Uterus (tissue), 4 donors: Measurements from ENCODE around the gene USP12. TPM values are rescaled to one million over a fixed set of nuclear protein-coding genes. Genes with fewer than 3 reads are reported as not detected.
"Not testable (repeated sequence)": the region's sequence is repeated elsewhere in the genome, so short reads cannot be mapped to it uniquely, and the experiment has no call there.

Source experiments
- DNase-seq, 2 donors: peaks; one replicate each; pipeline ENCODE4 v3.0.0-alpha.2; 2019 to 2020
- H3K27ac ChIP-seq, 2 donors: fragments of 200-600 bp; sonication (generic); 1 replicate in 1 of 2; 2 replicates in 1 of 2; pipeline ENCODE4 v1.5.1; 2016 to 2018
- H3K27me3 ChIP-seq, 2 donors: fragments of 200-600 bp; sonication (generic); one replicate each; pipeline ENCODE4 v1.5.1; 2018 to 2019; ENCODE audit warnings: control low read depth in 1 of 2
- H3K36me3 ChIP-seq, 2 donors: fragments of 200-600 bp; sonication (generic); one replicate each; pipeline ENCODE4 v1.5.1; 2019; ENCODE audit warnings: control low read depth in 1 of 2
- H3K4me1 ChIP-seq, 2 donors: fragments of 200-600 bp; sonication (generic); one replicate each; pipeline ENCODE4 v1.5.1; 2018 to 2019; ENCODE audit warnings: control low read depth in 1 of 2
- H3K4me3 ChIP-seq, 2 donors: fragments of 200-600 bp; sonication (generic); 1 replicate in 1 of 2; 2 replicates in 1 of 2; pipeline ENCODE4 v1.5.1; 2018 to 2019; ENCODE audit warnings: mild to moderate bottlenecking in 1 of 2
- H3K9me3 ChIP-seq, 2 donors: fragments of 200-600 bp; sonication (generic); one replicate each; pipeline ENCODE4 v1.5.1; 2019; ENCODE audit warnings: control low read depth in 1 of 2
- POLR2A ChIP-seq, 2 donors: fragments of 450-650 bp; IDR thresholded peaks; one replicate each; pipeline ENCODE4 v1.6.1; 2016; ENCODE audit warnings: antibody characterized with exemption in 2 of 2, mild to moderate bottlenecking in 1 of 2, moderate library complexity in 1 of 2
- intact Hi-C: fragments of 100-400 bp; cut with DNase I; formaldehyde crosslinking; loops from one replicate; pipeline ENCODE4 v1.15.1; 2023; ENCODE audit warnings: low total_unique reads
- total RNA-seq, 4 donors: library from RNA; depleted of rRNA in 3 of 4; stranded (reverse); fragments of >200 nt in 3 of 4; gene quantifications; one replicate each; pipeline versions ENCODE4 v1.1.0 to v1.2.4, GENCODE V29; 2014 to 2023
- TF ChIP-seq, protein P1 (sequence below), 4 experiments: fragments of 200-600 bp in 2 of 4; fragments of 450-650 bp in 2 of 4; sonication (generic) in 2 of 4; IDR thresholded peaks; one replicate each; pipeline ENCODE4 v1.5.1; 2016 to 2019; ENCODE audit warnings: antibody characterized with exemption in 4 of 4, mild to moderate bottlenecking in 2 of 4, moderate library complexity in 1 of 4
- donor health status: DM: yes; HTN: yes; CAD: no.

Gene USP12
- total RNA-seq, 4 donors from 2014 or later = 12.1 to 32.8 (median 20.5) TPM

DNA sequence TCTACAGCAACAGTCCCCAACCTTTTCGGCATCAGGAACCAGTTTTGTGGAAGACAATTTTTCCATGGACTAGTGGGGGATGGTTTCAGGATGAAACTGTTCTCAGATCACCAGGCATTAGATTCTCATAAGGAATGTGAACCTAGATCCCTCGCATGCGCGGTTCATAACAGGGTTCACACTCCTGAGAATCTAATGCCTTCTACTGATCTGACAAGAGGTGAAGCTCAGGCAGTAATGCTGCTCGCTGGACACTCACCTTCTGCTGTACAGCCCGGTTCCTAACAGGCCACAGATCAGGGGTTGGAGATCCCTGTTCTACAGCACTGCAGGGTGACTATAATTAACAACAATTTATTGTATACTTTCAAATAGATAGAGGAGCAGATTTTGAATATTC, 21.9 kb downstream of the USP12 start:
- TF ChIP-seq POLR2A (IDR thresholded peaks at IDR 0.05) = no peak
- TF ChIP-seq, protein P1, sequence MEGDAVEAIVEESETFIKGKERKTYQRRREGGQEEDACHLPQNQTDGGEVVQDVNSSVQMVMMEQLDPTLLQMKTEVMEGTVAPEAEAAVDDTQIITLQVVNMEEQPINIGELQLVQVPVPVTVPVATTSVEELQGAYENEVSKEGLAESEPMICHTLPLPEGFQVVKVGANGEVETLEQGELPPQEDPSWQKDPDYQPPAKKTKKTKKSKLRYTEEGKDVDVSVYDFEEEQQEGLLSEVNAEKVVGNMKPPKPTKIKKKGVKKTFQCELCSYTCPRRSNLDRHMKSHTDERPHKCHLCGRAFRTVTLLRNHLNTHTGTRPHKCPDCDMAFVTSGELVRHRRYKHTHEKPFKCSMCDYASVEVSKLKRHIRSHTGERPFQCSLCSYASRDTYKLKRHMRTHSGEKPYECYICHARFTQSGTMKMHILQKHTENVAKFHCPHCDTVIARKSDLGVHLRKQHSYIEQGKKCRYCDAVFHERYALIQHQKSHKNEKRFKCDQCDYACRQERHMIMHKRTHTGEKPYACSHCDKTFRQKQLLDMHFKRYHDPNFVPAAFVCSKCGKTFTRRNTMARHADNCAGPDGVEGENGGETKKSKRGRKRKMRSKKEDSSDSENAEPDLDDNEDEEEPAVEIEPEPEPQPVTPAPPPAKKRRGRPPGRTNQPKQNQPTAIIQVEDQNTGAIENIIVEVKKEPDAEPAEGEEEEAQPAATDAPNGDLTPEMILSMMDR (IDR thresholded peaks at IDR 0.05) = no peak
- H3K27ac ChIP-seq = no peak overlapping the region
- intact Hi-C loops = no loop called here
- DNase-seq = no peak
- H3K36me3 ChIP-seq = no peaks in the 10 kb centered on the region
- H3K9me3 ChIP-seq = no peaks in the 10 kb centered on the region
- H3K4me3 ChIP-seq = no peak overlapping the region
- no peaks in the 10 kb centered on the region for H3K27me3 ChIP-seq
- H3K4me1 ChIP-seq = peaks cover 0 to 4% of the 10 kb centered on the region in 2 donors

DNA sequence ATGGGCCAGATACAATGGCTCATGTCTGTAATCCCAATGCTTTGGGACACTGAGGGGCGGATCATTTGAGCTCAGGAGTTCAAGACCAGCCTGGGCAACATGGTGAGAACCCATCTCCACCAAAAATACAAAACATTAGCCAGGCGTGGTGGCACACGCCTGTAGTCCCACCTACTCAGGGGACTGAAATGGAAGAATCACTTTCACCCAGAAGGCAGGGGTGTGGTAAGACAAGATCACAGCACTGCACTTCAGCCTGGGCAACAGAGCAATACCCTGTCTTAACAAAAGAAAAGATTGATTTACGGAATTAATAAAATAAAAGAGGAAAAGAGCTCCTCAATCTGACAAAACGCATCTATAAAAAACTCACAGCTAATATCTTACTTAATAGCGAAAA, 22.7 kb downstream of the USP12 start:
- H3K4me3 ChIP-seq = no peak overlapping the region
- DNase-seq = no peak
- H3K4me1 ChIP-seq = peaks cover 0 to 4% of the 10 kb centered on the region in 2 donors
- H3K27me3 ChIP-seq = no peaks in the 10 kb centered on the region
- no peaks in the 10 kb centered on the region for H3K9me3 ChIP-seq
- H3K36me3 ChIP-seq = no peaks in the 10 kb centered on the region
- intact Hi-C loops = no loop called here
- no peak overlapping the region for H3K27ac ChIP-seq
- no peak for TF ChIP-seq POLR2A (IDR thresholded peaks at IDR 0.05)

DNA sequence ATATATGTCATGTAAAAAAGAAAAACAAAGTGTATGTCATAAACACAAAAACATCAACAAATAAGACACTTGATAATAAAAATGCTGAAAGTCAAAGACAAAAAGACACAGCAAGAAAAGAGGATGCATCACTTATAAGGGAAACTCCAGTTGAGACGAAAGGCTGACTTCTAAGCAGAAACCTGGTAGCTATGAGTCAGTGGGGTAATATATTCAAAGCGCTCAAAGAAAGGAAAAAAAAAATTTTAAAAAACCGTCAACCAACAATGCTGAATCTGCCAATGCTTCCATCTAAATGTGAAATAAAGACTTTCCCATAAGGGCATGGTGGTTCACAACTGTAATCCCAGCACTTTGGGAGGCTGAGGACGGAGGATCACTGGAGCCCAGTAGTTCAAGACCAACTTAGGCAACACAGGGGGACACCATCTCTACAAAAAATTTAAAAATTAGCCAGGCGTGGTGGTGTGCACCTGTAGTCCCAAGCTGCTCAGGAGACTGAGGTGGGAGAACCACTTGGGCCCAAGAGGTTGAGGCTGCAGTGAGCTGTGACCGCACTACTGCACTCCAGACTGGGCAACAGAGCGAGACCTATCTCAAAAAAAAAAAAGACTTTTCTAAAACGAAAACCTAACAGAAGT, 24.0 kb downstream of the USP12 start:
- TF ChIP-seq POLR2A (IDR thresholded peaks at IDR 0.05) = no peak
- TF ChIP-seq, protein P1 (IDR thresholded peaks at IDR 0.05) = no peak
- Histone ChIP-seq H3K4me3 (no peak overlapping the region), H3K36me3 (no peaks in the 10 kb centered on the region), H3K4me1 (peaks cover 0 to 4% of the 10 kb centered on the region in 2 donors), H3K27me3 (no peaks in the 10 kb centered on the region), H3K27ac (no peak overlapping the region), H3K9me3 (no peaks in the 10 kb centered on the region)
- intact Hi-C loops = no loop called here
- no peak for DNase-seq

DNA sequence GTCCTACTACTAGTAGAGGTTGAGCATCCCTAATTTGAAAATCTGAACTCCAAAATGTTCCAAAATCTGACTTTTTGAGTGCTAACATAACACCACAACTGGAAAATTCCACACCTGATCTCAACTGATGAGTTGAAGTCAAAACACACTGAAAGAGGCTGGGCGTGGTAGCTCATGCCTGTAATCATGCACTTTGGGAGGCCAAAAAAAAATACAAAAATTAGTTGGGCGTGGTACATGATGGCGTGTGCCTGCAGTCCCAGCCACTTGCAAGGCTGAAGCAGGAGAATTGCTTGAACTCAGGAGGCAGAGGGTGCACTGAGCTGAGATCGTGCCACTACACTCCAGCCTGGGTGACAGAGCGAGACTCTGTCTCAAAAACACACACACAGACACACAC, 29.9 kb downstream of the USP12 start:
- no peaks in the 10 kb centered on the region for H3K9me3 ChIP-seq
- no peak overlapping the region for H3K4me3 ChIP-seq
- intact Hi-C loops = no loop called here
- no peaks in the 10 kb centered on the region for H3K36me3 ChIP-seq
- no peak for TF ChIP-seq POLR2A (IDR thresholded peaks at IDR 0.05)
- TF ChIP-seq, protein P1 (IDR thresholded peaks at IDR 0.05) = no peak
- H3K27me3 ChIP-seq = no peaks in the 10 kb centered on the region
- no peak overlapping the region for H3K27ac ChIP-seq
- H3K4me1 ChIP-seq = no peaks in the 10 kb centered on the region
- no peak for DNase-seq

DNA sequence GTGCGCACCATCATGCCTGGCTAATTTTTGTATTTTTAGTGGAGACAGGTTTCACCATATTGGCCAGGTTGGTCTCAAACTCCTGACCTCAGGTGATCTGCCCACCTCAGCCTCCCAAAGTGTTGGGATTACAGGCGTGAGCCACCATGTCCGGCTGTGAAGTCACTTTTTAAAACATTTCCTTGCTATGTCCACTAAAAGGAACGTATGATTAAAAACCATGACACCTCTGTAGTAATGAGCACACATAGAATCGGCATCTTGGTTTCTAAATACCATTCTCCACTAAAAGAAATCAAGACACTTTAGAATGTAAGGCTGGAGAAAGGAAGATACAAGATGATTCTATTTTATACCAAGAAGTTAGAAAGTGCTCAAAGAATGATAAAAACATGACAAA, 30.5 kb downstream of the USP12 start:
- DNase-seq, H3K4me1 ChIP-seq, intact Hi-C loops, H3K27ac ChIP-seq, H3K4me3 ChIP-seq, H3K36me3 ChIP-seq, H3K27me3 ChIP-seq, H3K9me3 ChIP-seq: not testable (repeated sequence)

DNA sequence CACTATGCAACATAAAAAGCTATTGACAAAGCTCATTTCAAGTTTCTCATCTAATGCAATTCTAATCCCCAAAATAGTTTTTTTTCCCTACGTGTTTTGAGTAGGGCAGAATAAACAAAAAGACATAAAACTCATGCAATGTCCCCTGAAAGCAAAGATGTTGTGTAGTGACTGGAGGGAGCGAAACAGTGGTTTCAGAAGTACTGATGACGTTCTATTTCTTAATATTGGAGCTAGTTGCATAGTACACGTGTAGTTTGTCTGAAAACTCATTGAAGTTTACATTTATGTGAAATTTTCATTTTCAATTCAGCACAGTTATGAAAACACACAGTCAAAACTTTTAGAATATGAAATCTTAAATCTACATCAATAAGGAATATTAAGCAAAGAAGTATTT, 31.6 kb downstream of the USP12 start:
- DNase-seq = no peak
- Histone ChIP-seq H3K4me3 (no peak overlapping the region), H3K36me3 (no peaks in the 10 kb centered on the region), H3K4me1 (no peaks in the 10 kb centered on the region), H3K27ac (no peak overlapping the region), H3K27me3 (no peaks in the 10 kb centered on the region), H3K9me3 (no peaks in the 10 kb centered on the region)
- TF ChIP-seq, protein P1 (IDR thresholded peaks at IDR 0.05) = no peak
- intact Hi-C loops = no loop called here
